ENCODE data around the gene ZNF48.
A peak's percentile ranks its signal among the peaks of the same experiment; 100 is the strongest.
"Not testable (repeated sequence)": the region's sequence is repeated elsewhere in the genome, so short reads cannot be mapped to it uniquely, and the experiment has no call there.

ZNF48 gene

DNA sequence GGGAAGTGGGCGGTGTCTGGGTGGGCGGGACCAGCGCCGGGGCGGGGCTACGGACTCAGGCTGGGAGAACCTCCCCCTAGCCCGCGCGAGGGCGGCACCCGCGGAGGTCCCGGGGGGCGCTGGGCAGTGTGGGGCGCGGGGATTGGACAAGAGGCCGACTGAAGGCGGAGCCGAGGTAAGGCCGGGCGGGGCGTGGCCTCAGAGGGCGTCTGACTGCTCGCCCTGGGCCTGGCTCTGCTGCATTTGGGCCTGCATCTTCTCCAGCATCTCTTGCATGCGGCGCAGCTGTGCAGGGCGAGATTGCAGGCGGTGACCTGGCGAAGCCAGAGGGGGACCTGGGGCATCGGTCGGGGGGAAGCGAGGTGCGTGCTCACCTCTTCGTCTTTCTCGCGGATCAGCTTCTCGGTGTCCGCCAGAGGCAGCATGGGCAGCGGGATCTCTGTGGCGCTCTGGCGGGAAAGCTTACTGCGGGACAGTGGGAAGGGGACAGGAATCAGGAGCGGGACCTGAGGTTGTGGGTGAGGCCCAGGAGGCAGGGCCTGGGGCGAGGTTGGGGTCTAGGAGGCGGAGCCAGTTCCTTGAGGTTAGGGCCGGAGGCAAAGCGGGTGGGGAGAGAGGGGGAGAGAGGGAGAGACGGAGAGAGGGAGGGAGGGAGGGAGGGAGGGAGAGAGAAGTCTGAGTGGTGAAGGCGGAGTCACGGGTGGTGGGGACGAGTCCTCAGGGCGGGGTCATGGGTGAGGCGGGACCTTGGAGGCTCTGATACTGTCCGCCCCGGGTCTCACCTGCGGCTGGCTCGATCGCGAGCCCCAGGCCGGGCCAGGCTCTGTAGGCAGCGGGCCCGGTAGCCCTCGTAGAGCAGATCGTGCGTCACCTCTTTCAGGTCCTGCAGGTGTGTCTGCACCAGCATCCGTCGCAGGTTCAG lies 16.7 kb upstream of the ZNF48 start:
- peak; percentile 99 for DNase-seq (ENCODE audit: low read depth in 2 of 2)

DNA sequence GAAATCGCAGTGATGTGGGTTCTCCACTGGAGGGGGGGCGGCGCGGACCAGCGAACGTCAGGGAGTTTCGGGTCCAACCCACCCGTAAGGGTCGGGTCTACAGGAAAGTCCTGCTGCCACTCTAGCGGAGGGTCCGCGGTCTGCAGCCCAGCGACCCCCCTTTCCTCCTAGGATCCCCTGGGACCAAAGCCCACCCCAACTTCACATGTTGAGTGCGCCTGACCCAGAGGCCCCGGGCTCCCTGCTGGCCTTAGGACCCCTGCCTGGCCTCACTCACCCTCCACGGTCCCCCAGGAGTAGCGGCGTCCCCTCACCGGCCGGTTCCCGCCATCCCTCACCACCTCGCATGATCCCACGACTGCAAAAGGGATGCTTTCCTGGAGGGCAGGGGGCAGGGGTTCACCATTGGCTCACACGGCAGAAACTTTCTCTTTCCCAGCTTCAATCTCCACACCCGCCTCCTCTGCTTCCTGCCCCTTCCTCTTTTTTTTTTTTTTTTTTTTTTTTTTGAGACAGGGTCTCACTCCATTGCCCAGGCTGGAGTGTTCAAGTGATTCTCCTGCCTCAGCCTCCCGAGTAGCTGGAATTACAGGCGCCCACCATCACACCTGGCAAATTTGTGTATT lies 15.9 kb upstream of the ZNF48 start:
- DNase-seq (ENCODE audit: low read depth in 2 of 2): no peak

- no peak for DNase-seq (ENCODE audit: low read depth in 2 of 2)
Measured at GRCh38 chr16:30380072-30380802, 15.0 kb upstream of the ZNF48 start.

- DNase-seq (ENCODE audit: low read depth in 2 of 2): no peak
Measured at GRCh38 chr16:30380803-30381208, 14.4 kb upstream of the ZNF48 start.

DNA sequence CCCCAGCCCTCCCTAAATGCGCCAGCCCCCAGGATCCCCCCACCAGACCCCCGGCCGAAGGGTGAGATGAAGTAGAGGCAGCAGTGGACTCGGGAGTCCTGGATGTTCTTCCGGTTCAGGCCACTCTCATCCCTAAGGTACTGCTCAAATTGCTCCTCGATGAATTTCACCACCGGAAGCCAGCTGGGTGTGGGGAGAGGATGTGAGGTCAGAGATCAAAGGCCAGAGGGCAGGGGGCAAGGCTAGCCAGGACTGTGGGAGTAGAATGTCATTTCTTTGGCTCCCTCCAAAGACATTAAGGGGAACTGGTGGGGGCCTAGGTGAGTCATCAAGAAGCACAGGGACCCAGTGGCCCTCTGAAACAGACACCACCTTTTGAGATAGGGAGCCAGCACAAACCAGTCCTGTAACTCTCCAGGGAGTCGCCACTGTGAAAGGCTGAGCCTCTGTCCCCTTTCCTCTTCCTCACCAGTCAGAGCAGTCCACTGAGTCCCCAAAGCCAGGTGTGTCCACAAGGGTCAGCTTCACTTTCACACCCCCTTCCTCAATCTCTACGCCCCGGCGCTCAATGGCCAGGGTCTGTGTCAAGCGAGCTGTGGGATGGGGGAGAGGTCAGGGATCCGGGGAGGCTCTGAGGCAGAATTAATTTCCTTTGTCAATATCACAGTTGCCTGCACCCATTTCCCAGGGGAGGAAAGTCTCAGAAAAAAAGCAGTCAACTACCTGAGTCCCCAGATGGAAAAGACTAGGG lies 13.8 kb upstream of the ZNF48 start:
- no peak for DNase-seq (ENCODE audit: low read depth in 2 of 2)

DNA sequence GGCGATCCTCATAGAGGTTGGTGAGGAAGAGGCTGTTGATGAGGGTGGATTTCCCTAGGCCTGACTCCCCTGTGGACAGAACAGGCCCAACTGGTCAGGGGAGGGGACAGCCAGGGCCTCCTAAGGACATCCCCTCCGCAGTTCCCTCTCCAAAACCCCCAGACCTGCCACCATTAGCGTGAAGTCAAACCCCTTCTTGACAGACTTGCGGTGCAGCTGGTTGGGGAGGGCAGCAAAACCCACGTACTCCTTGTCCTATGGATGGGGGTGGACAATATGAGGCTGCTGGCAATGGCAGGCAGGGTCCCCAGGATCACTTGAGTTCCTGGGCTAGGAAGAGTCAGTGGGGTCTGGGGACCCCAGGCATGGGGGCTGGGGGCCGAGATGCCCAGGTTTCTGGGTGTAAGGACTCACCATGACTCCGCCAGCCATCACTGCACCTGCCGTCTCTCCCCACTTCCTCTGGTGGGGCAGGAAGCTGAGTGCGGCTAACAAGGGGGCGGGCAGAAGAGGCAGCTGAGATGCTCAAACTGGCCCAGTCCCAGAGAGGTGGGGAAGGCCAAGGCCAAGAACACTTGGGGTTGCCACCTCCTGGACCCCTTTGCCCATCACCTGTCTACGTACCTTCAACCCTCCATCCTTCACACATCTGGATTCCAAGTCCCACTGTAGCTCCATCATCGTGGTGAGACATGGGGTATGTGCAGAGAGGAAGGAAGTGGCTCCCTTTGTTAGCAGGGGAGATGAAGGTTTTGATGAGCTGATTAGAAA lies 12.9 kb upstream of the ZNF48 start, which contains the start of gene SEPTIN1:
SEPTIN1 (minus strand) TSS at position 451 of the 771 bp plus-strand sequence; CDS start at position 432, 19 bp downstream.
- DNase-seq (ENCODE audit: low read depth in 2 of 2): peak; percentile 60 to 61

GRCh38 chr16:30383521-30383920 lies 11.7 kb upstream of the ZNF48 start:
- no peak for DNase-seq (ENCODE audit: low read depth in 2 of 2)

GRCh38 chr16:30394592-30395154 lies 547 bp upstream of the ZNF48 start:
- no peak for DNase-seq (ENCODE audit: low read depth in 2 of 2)

DNA sequence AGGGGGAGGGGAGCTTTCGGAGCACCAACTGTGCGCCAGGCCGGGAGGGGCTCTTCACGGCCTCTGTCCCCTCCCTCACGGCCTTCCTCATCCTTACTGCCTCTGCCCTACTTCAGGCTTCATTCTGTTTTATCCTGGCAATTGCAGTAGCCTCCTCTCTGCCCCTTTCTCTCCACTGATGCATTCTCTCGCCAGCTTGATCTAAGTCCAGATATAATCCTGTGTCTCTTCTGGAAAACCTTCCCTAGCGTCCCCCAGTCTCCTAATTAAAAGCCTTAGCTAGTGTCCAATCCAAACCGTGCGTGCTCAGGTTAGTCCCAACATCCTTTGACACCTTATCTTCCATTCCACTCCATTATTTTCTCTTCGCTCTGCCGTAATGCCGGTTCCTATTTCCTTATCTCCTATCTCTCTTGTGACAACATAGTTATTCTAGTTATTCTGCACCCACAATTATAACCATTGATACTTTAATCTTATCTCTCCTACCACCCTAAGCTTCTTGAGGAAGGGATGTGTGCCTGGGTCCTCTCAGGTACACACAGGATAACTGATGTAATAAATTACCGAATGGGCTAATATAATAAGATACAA lies 869 bp downstream of the ZNF48 start:
- DNase-seq (ENCODE audit: low read depth in 2 of 2): no peak

- not testable (repeated sequence) for DNase-seq (ENCODE audit: low read depth in 2 of 2)
Measured at GRCh38 chr16:30396627-30397026, 1.4 kb downstream of the ZNF48 start.

- no peak for DNase-seq (ENCODE audit: low read depth in 2 of 2)
Measured at GRCh38 chr16:30397056-30397455, 1.8 kb downstream of the ZNF48 start.

GRCh38 chr16:30397776-30398660 lies 2.8 kb downstream of the ZNF48 start:
- DNase-seq (ENCODE audit: low read depth in 2 of 2): no peak

GRCh38 chr16:30398661-30399434 lies 3.6 kb downstream of the ZNF48 start:
- DNase-seq (ENCODE audit: low read depth in 2 of 2): no peak

- no peak for DNase-seq (ENCODE audit: low read depth in 2 of 2)
Measured at GRCh38 chr16:30399435-30400186, 4.4 kb downstream of the ZNF48 start.

GRCh38 chr16:30401768-30402425 lies 6.7 kb downstream of the ZNF48 start:
- no peak for DNase-seq (ENCODE audit: low read depth in 2 of 2)

GRCh38 chr16:30406795-30407101 lies 11.5 kb downstream of the ZNF48 start:
- DNase-seq (ENCODE audit: low read depth in 2 of 2): no peak

Measured in stimulated activated CD4-positive, alpha-beta T cell treated with anti-CD3 and anti-CD28 coated beads, Interleukin-1b, Interleukin-23, amount 100 ng/mL, for 4 hours (primary cell).